ENCODE results near the gene TDRD12.

- TF ChIP-seq EZH2 (IDR thresholded peaks at IDR 0.05; ENCODE audit: low read depth) (no peak), CTCF (conservative IDR thresholded peaks at IDR 0.05) (no peak)
Measured at GRCh38 chr19:32692727-32693061, 26.9 kb upstream of the TDRD12 start.

Data from PC-9 (cell line).